SK-N-SH (cell line): ENCODE results near the gene ZNF365. TPM values are rescaled to one million over a fixed set of nuclear protein-coding genes. Genes with fewer than 3 reads are reported as not detected.
"Not testable (repeated sequence)": the region's sequence is repeated elsewhere in the genome, so short reads cannot be mapped to it uniquely, and the experiment has no call there.

Experiments
- CTCF ChIA-PET: fragments of 300-600, 350-600 bp; formaldehyde crosslinking; extraction: SDS; loops from one replicate; lab custom pipeline; 2021; lab: Yijun Ruan, JAX
- POLR2A ChIA-PET: fragments of 350-600 bp; sonication (Branson Sonifier 250); formaldehyde crosslinking; extraction: SDS; loops from one replicate; lab custom pipeline; 2020; ENCODE audit warnings: antibody characterized with exemption, inconsistent platforms; lab: Yijun Ruan, JAX
- DNase-seq: peaks from one replicate; pipeline ENCODE4 v3.0.0; 2012
- H2AFZ ChIP-seq: fragments of 200-600 bp; sonication (generic); 2 replicates; pipeline ENCODE4 v1.8.1; 2016; ENCODE audit warnings: antibody characterized with exemption, mild to moderate bottlenecking, low read depth
- H3F3A ChIP-seq: fragments of 200-600 bp; sonication (generic); replicated peaks from 2 replicates; pipeline ENCODE3; 2016; ENCODE audit warnings: antibody characterized with exemption, mild to moderate bottlenecking; ENCODE audit not compliant: insufficient read depth
- H3K27ac ChIP-seq, 2 experiments: fragments of 200-500 bp in 1 of 2; fragments of 200-600 bp in 1 of 2; sonication (Bioruptor generic) in 1 of 2; sonication (generic), shearing (Covaris generic) in 1 of 2; 2 replicates each; pipeline versions ENCODE4 v1.5.1 to v1.6.1; 2014 to 2016; ENCODE audit warnings: low read depth in 2 of 2, inconsistent platforms in 1 of 2, low read length in 1 of 2, mild to moderate bottlenecking in 1 of 2, mixed read lengths in 1 of 2
- H3K27me3 ChIP-seq: fragments of 200-600 bp; sonication (generic), shearing (Covaris generic); 2 replicates; pipeline ENCODE4 v1.6.1; 2016; ENCODE audit warnings: mixed run types; ENCODE audit not compliant: insufficient read depth
- H3K36me3 ChIP-seq, 2 experiments: fragments of 200-500 bp in 1 of 2; fragments of 200-600 bp in 1 of 2; sonication (Bioruptor generic) in 1 of 2; sonication (generic) in 1 of 2; replicated peaks in 1 of 2; 2 replicates each; pipeline versions ENCODE3 to v1.5.1; 2014 to 2016; ENCODE audit warnings: low read length in 1 of 2, mild to moderate bottlenecking in 1 of 2; ENCODE audit not compliant: insufficient read depth in 2 of 2, control insufficient read depth in 1 of 2
- H3K4me1 ChIP-seq, 2 experiments: fragments of 200-500 bp in 1 of 2; fragments of 200-600 bp in 1 of 2; sonication (Bioruptor generic) in 1 of 2; sonication (generic), shearing (Covaris generic) in 1 of 2; 2 replicates each; pipeline versions ENCODE4 v1.5.1 to v1.6.1; 2014 to 2016; ENCODE audit warnings: low read depth in 1 of 2, low read length in 1 of 2, mixed run types in 1 of 2; ENCODE audit not compliant: insufficient read depth in 2 of 2, control insufficient read depth in 1 of 2
- H3K4me2 ChIP-seq: fragments of 200-600 bp; sonication (generic), shearing (Covaris generic); 2 replicates; pipeline ENCODE4 v1.6.1; 2017; ENCODE audit warnings: mixed run types
- H3K4me3 ChIP-seq, 2 experiments: fragments of 200-500 bp in 1 of 2; fragments of 200-600 bp in 1 of 2; sonication (Bioruptor generic) in 1 of 2; sonication (generic), shearing (Covaris generic) in 1 of 2; 2 replicates each; pipeline versions ENCODE4 v1.5.1 to v1.8.1; 2014 to 2016; ENCODE audit warnings: low read depth in 2 of 2, inconsistent platforms in 1 of 2, low read length in 1 of 2, mild to moderate bottlenecking in 1 of 2, mixed read lengths in 1 of 2, moderate library complexity in 1 of 2
- H3K79me2 ChIP-seq: fragments of 200-600 bp; sonication (generic); 2 replicates; pipeline ENCODE4 v1.8.1; 2017; ENCODE audit warnings: mild to moderate bottlenecking; ENCODE audit not compliant: insufficient read depth
- H3K9ac ChIP-seq: fragments of 200-600 bp; sonication (generic); 2 replicates; pipeline ENCODE4 v1.6.1; 2017; ENCODE audit warnings: mixed run types
- H3K9me2 ChIP-seq: fragments of 200-600 bp; sonication (generic); 2 replicates; pipeline ENCODE4 v1.6.1; 2017; ENCODE audit warnings: mixed run types
- H3K9me3 ChIP-seq: fragments of 200-600 bp; sonication (generic); 2 replicates; pipeline ENCODE4 v1.6.1; 2017; ENCODE audit warnings: mixed run types, mild to moderate bottlenecking, moderate library complexity
- H4K20me1 ChIP-seq: fragments of 200-600 bp; sonication (generic); 2 replicates; pipeline ENCODE4 v1.6.1; 2017; ENCODE audit warnings: mild to moderate bottlenecking, mixed run types; ENCODE audit not compliant: insufficient read depth
- CHD2 ChIP-seq: fragments of 150-350 bp; IDR thresholded peaks from 2 replicates; pipeline ENCODE4 v1.6.1; 2018; ENCODE audit warnings: low read length; ENCODE audit not compliant: partially characterized antibody
- FOSL2 ChIP-seq: IDR thresholded peaks from 2 replicates; pipeline ENCODE4 v1.4.0; 2012; ENCODE audit warnings: low read depth, mild to moderate bottlenecking, moderate library complexity, borderline replicate concordance
- NFIC ChIP-seq: IDR thresholded peaks from 2 replicates; pipeline ENCODE4 v1.4.0; 2012; ENCODE audit warnings: borderline replicate concordance
- RXRA ChIP-seq: IDR thresholded peaks from 2 replicates; pipeline ENCODE4 v1.4.0; 2012; ENCODE audit warnings: low read depth, mild to moderate bottlenecking, borderline replicate concordance
- TCF12 ChIP-seq: IDR thresholded peaks from 2 replicates; pipeline ENCODE4 v1.4.0; 2012
- YY1 ChIP-seq: IDR thresholded peaks from 2 replicates; pipeline ENCODE4 v1.4.0; 2012; ENCODE audit warnings: low read depth, mild to moderate bottlenecking
- WGBS: methylation state at CpG from one replicate; pipeline ENCODE4 v1.1.6; 2017; ENCODE audit warnings: low lambda C conversion rate; 5-methylcytosine and 5-hydroxymethylcytosine counted together
- polyA plus RNA-seq, 3 experiments: library from polyadenylated mRNA; depleted of rRNA; stranded (reverse); fragments of >200 nt; gene quantifications; 2 replicates each; pipeline ENCODE4 v1.2.3, GENCODE V29; 2012
- TF ChIP-seq, protein P1 (sequence below): IDR thresholded peaks from 2 replicates; pipeline ENCODE4 v1.4.0; 2012; ENCODE audit warnings: low read depth, borderline replicate concordance
- TF ChIP-seq, protein P2 (sequence below): IDR thresholded peaks from 2 replicates; pipeline ENCODE4 v1.4.0; 2012; ENCODE audit warnings: low read depth, borderline replicate concordance
- TF ChIP-seq, protein P3 (sequence below): fragments of 150-350 bp; IDR thresholded peaks from 2 replicates; pipeline ENCODE4 v1.6.1; 2017; ENCODE audit warnings: antibody characterized with exemption, low read length, low read depth, borderline replicate concordance

Gene ZNF365
- polyA plus RNA-seq, 1 of the 3 experiments (the other 2 are of a cell fraction) = 4.5 TPM

DNA sequence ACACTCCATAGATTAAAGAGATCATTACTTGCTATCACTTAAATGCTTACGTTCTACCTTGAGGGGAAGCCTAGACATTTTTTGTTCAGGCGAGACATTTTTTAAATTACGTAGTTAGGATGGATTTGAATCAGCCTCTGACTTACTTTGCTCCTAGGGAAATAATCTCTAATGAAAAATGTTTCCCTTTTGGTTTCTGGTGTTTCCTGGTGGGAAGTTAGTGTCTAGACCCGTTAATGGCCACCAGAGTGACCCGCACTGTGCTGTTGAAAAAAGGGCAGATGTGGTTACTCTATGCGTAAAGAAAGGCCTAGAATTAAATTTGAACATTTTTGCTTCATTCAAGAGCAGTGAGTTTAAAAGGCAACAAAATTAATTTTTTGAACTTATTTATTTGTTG, 3.8 kb downstream of the ZNF365 start:
- Histone ChIP-seq H3K4me1 (peaks cover 10 to 28% of the 10 kb centered on the region in 2 experiments), H3K27ac (no peak overlapping the region), H3K9ac (no peak overlapping the region), H3K36me3 (peaks cover 0 to 8% of the 10 kb centered on the region in 2 experiments), H3K9me2 (no peaks in the 10 kb centered on the region), H3K79me2 (peaks cover 41% of the 10 kb centered on the region), H2AFZ (no peak overlapping the region), H3K4me3 (no peak overlapping the region; a peak in 1 of 4 replicates), H4K20me1 (no peaks in the 10 kb centered on the region), H3K27me3 (no peaks in the 10 kb centered on the region), H3K9me3 (no peaks in the 10 kb centered on the region), H3K4me2 (peak overlapping the region; percentile 23; the same call in 1 of the 2 replicates), H3F3A (peaks cover 33% of the 10 kb centered on the region)
- whole genome bisulfite sequencing = 95% methylated on average over 6 of the region's 6 CpGs
- TF ChIP-seq, protein P1, sequence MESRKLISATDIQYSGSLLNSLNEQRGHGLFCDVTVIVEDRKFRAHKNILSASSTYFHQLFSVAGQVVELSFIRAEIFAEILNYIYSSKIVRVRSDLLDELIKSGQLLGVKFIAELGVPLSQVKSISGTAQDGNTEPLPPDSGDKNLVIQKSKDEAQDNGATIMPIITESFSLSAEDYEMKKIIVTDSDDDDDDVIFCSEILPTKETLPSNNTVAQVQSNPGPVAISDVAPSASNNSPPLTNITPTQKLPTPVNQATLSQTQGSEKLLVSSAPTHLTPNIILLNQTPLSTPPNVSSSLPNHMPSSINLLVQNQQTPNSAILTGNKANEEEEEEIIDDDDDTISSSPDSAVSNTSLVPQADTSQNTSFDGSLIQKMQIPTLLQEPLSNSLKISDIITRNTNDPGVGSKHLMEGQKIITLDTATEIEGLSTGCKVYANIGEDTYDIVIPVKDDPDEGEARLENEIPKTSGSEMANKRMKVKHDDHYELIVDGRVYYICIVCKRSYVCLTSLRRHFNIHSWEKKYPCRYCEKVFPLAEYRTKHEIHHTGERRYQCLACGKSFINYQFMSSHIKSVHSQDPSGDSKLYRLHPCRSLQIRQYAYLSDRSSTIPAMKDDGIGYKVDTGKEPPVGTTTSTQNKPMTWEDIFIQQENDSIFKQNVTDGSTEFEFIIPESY = no peak
- TF ChIP-seq RXRA = no peak
- TF ChIP-seq FOSL2 = no peak
- TF ChIP-seq, protein P2, sequence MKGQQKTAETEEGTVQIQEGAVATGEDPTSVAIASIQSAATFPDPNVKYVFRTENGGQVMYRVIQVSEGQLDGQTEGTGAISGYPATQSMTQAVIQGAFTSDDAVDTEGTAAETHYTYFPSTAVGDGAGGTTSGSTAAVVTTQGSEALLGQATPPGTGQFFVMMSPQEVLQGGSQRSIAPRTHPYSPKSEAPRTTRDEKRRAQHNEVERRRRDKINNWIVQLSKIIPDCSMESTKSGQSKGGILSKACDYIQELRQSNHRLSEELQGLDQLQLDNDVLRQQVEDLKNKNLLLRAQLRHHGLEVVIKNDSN = no peak
- TF ChIP-seq NFIC = no peak
- TF ChIP-seq CHD2 = no peak
- TF ChIP-seq TCF12 = no peak
- no peak for TF ChIP-seq YY1
- TF ChIP-seq, protein P3, sequence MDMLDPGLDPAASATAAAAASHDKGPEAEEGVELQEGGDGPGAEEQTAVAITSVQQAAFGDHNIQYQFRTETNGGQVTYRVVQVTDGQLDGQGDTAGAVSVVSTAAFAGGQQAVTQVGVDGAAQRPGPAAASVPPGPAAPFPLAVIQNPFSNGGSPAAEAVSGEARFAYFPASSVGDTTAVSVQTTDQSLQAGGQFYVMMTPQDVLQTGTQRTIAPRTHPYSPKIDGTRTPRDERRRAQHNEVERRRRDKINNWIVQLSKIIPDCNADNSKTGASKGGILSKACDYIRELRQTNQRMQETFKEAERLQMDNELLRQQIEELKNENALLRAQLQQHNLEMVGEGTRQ = no peak
- POLR2A ChIA-PET = no interaction called here
- no peak for DNase-seq
- CTCF ChIA-PET = no interaction called here

DNA sequence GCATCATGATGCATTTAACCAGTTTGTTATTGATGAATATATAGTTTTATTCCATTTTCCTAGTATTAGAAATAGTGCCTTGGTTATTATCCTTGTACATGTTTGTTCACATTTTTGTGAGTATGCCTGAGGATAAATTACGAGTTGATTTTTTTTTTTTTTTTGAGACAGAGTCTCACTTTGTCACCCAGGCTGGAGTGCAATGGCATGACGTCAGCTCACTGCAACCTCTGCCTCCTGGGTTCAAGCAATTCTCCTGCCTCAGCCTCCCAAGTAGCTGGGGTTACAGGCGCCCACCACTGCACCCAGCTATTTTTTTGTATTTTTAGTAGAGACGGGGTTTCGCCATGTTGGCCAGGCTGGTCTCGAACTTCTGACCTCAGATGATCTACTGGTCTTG, 4.7 kb downstream of the ZNF365 start:
- H2AFZ ChIP-seq, DNase-seq, H3K9ac ChIP-seq, H3K4me2 ChIP-seq, H3K27me3 ChIP-seq, H3K36me3 ChIP-seq, H3K4me3 ChIP-seq, H3K9me2 ChIP-seq, H4K20me1 ChIP-seq, CTCF ChIA-PET, POLR2A ChIA-PET, H3K9me3 ChIP-seq: not testable (repeated sequence)
- H3K79me2 ChIP-seq = peaks cover 46% of the 10 kb centered on the region
- WGBS = 98% methylated on average over 6 of the region's 6 CpGs
- H3F3A ChIP-seq = peaks cover 39% of the 10 kb centered on the region
- H3K27ac ChIP-seq = peak overlapping the region in 1 of 2 experiments; percentile 55; a peak in 1 of 4 replicates
- peaks cover 5 to 26% of the 10 kb centered on the region in 2 experiments for H3K4me1 ChIP-seq
